Measurements from ENCODE around the gene CACNB3. TPM values are rescaled to one million over a fixed set of nuclear protein-coding genes. Genes with fewer than 3 reads are reported as not detected.

CACNB3 gene
- total and polyA plus RNA-seq, 9 of the 15 experiments (the other 6 are each of a cell fraction or from before 2014, with no cell fraction given) = 0.24 to 2.0 (median 1.5) TPM

- TF ChIP-seq ZNF551 (CRISPR knock-in tag; IDR thresholded peaks at IDR 0.05) (no peak), TAL1 (IDR thresholded peaks at IDR 0.05) (no peak), USF2 (CRISPR knock-in tag; IDR thresholded peaks at IDR 0.05) (no peak), MTA3 (IDR thresholded peaks at IDR 0.05; ENCODE audit: borderline replicate concordance) (peak; percentile 97), NR4A1 (CRISPR knock-in tag; IDR thresholded peaks at IDR 0.05) (no peak), NR4A1 (tag; IDR thresholded peaks at IDR 0.05) (no peak), TSC22D4 (tag; IDR thresholded peaks at IDR 0.05) (no peak), THRAP3 (IDR thresholded peaks at IDR 0.05; ENCODE audit: borderline replicate concordance) (no peak), CEBPG (CRISPR knock-in tag; IDR thresholded peaks at IDR 0.05) (peak; percentile 57; the same call in 1 of the 2 replicates), CEBPG (tag; conservative IDR thresholded peaks at IDR 0.05 in 1 of 2, IDR thresholded peaks at IDR 0.05 in 1 of 2) (peak in 1 of 2 experiments; percentile 74; a peak in 2 of 4 replicates), POLR2A (conservative IDR thresholded peaks at IDR 0.05) (peak; percentile 79), MBD2 (IDR thresholded peaks at IDR 0.05; ENCODE audit: borderline replicate concordance, low read depth) (peak; percentile 90), ZNF253 (CRISPR knock-in tag; conservative IDR thresholded peaks at IDR 0.05) (no peak), MEIS2 (IDR thresholded peaks at IDR 0.05; ENCODE audit: partially characterized antibody) (peak; percentile 22), CLOCK (CRISPR knock-in tag; IDR thresholded peaks at IDR 0.05; ENCODE audit: borderline replicate concordance) (no peak), MCM2 (IDR thresholded peaks at IDR 0.05; ENCODE audit: low read depth) (no peak), HMBOX1 (IDR thresholded peaks at IDR 0.05) (no peak), PHB2 (IDR thresholded peaks at IDR 0.05; ENCODE audit: low read depth) (no peak), TEAD2 (tag; IDR thresholded peaks at IDR 0.05) (no peak), TBP (optimal IDR thresholded peaks at IDR 0.05; ENCODE audit: low read depth, low read length) (peak; percentile 94), CTBP1 (IDR thresholded peaks at IDR 0.05; ENCODE audit: borderline replicate concordance) (peak; percentile 49), CBFB (CRISPR knock-in tag; IDR thresholded peaks at IDR 0.05) (no peak), IRF9 (tag; IDR thresholded peaks at IDR 0.05) (no peak), C11orf30 (IDR thresholded peaks at IDR 0.05; ENCODE audit: low read depth) (peak; percentile 44), ZNF146 (CRISPR knock-in tag; IDR thresholded peaks at IDR 0.05; ENCODE audit: unreplicated experiment) (no peak), SAFB2 (IDR thresholded peaks at IDR 0.05; ENCODE audit: borderline replicate concordance, low read depth, low read length, severe bottlenecking) (no peak)
Observed at GRCh38 chr12:48865281-48866051, 47.2 kb downstream of the CACNB3 start, which contains the start of gene RND1 (continued).
